ACHN (cell line): ENCODE data around the gene TPSB2.
"Not testable (repeated sequence)": the region's sequence is repeated elsewhere in the genome, so short reads cannot be mapped to it uniquely, and the experiment has no call there.

Source experiments
- DNase-seq: peaks from one replicate; pipeline ENCODE4 v3.0.0-alpha.2; 2015
- in situ Hi-C: cut with HindIII; loops from 2 replicates; pipeline ENCODE4 v1.10.0; 2017; ENCODE audit warnings: low sequenced_read_pairs, low pct_ligation_motif_present, low pct_unique_long_range_greater_than_20kb

The TPSB2 gene

GRCh38 chr16:1247903-1248537 lies 18.0 kb upstream of the TPSB2 start:
- DNase-seq, in situ Hi-C loops: not testable (repeated sequence)

GRCh38 chr16:1245452-1246020 lies 15.6 kb upstream of the TPSB2 start:
- no peak for DNase-seq
- in situ Hi-C loops = no loop called here

DNA sequence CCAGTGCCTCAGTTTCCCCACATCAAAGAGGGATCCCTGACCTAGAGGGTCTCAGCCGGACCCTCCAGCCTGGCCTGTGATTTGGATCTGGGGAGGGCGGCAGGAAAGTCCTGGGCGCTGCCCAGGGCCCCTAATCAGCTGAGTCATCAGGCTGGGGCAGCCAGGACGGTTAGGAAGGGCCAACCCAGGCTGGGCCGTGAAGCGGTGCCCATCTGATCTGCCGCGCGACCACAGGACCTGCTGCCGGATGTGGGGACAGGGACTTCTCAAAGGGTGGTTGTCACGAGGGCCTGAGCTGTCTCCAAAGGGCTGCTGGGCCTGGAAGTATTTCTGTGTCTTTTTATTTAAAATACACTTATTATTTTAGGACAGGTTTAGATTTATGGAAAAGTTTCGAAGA lies 14.9 kb upstream of the TPSB2 start:
- in situ Hi-C loops = no loop called here
- no peak for DNase-seq

GRCh38 chr16:1243907-1244850 lies 14.2 kb upstream of the TPSB2 start:
- not testable (repeated sequence) for DNase-seq

GRCh38 chr16:1243363-1243762 lies 13.4 kb upstream of the TPSB2 start:
- in situ Hi-C loops, DNase-seq: not testable (repeated sequence)

More at GRCh38 chr16:1243907-1244850, 14.2 kb upstream of the TPSB2 start:
- in situ Hi-C loops = not testable (repeated sequence)

DNA sequence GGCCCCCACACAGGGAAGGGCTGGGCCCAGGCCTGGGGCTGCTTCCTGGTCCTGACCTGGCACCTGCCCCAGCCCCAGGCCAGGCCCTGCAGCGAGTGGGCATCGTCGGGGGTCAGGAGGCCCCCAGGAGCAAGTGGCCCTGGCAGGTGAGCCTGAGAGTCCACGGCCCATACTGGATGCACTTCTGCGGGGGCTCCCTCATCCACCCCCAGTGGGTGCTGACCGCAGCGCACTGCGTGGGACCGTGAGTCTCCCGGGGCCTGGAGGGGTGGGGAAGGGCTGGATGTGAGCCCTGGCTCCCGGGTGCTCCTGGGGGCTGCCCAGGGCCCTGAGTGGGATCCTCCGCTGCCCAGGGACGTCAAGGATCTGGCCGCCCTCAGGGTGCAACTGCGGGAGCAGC lies 11.1 kb upstream of the TPSB2 start:
- DNase-seq, in situ Hi-C loops: not testable (repeated sequence)

- DNase-seq, in situ Hi-C loops: not testable (repeated sequence)
Observed at GRCh38 chr16:1240436-1240835, 10.5 kb upstream of the TPSB2 start, which contains the start of gene TPSAB1. Gene TPSAB1, plus strand, starts transcription at chr16:1240705. Its CDS starts 234 bp downstream, at chr16:1240939.

- DNase-seq, in situ Hi-C loops: not testable (repeated sequence)
Observed at GRCh38 chr16:1239575-1239974, 9.6 kb upstream of the TPSB2 start.

GRCh38 chr16:1238909-1239308 lies 8.9 kb upstream of the TPSB2 start:
- in situ Hi-C loops, DNase-seq: not testable (repeated sequence)

GRCh38 chr16:1237990-1238389 lies 8.0 kb upstream of the TPSB2 start:
- DNase-seq = no peak
- in situ Hi-C loops = no loop called here

GRCh38 chr16:1236659-1237058 lies 6.7 kb upstream of the TPSB2 start:
- in situ Hi-C loops, DNase-seq: not testable (repeated sequence)

DNA sequence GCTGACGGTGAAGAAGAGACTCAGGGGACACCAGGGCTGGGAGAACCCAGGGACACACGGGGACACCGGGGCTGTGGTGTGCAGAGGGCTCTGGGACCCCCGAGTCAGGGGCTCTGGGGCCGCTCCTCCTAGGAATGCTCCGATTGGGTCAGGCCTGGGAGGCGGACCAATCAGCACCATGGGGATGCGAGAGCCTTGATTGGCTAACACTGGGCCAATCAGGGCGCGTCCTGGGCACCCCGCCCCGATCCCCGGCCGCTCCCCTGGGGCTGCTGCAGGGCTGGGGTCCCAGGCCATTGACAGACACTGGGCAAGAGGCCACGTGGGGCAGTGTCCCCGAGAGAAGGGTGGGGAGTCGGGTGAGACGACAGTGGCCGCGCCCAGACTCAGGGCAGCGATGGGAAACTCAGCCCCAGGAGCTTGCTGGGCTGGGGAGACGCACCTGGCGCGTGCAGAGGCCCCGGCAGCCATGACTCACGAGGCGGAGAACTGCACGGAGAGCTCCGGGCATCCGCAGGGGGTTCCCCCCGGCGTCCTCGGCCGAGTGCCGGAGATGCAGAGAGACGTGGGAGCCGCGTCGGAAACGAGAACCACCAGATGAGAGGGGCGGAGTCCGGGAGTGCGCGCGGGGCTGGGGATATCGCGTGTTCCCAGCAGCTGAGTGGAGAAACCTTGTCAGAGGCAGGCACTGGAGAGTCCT lies 2.2 kb upstream of the TPSB2 start:
- DNase-seq, in situ Hi-C loops: not testable (repeated sequence)

DNA sequence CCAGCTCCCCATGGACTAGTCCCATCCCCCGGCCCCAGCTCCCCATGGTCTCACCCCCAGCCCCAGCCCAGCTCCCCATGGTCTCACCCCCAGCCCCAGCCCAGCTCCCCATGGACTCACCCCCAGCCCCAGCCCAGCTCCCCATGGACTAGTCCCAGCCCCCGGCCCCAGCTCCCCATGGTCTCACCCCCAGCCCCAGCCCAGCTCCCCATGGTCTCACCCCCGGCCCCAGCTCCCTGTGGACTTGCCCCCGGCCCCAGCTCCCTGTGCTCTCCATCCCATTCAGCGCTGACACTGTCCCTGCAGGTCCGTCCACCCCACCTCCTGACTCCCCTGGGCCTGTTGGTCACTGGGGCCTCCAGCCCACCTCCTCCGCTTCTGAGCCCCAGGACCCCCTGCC lies 1.3 kb upstream of the TPSB2 start:
- DNase-seq, in situ Hi-C loops: not testable (repeated sequence)

DNA sequence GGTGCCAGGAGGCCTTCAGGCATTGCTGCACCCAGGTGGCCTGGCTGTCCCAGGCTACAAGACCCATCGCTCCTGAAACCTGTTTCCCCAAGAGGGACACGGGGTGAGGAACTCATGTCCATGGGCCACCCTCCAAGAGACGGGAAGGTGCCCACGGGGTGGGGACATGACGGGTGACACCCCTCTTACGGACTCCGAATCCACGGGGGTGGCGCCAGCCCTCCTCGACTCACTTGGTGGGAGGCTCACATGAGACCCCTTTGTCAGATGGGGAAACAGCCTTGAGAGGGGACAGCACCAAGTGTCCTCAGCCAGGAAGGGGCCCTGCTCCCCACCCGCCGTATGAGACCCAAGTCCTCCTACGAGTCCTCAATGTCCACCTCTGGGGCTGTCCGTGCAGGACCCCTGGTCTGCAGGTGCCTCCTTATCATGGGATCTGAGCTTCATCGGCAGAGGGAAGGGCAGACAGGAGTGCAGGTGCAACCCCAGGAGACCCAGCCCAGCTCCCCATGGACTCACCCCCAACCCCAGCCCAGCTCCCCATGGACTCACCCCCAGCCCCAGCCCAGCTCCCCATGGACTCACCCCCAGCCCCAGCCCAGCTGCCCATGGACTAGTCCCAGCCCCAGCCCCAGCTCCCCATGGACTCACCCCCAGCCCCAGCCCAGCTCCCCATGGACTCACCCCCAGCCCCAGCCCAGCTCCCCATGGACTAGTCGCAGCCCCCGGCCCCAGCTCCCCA lies 658 bp upstream of the TPSB2 start:
- DNase-seq, in situ Hi-C loops: not testable (repeated sequence)

DNA sequence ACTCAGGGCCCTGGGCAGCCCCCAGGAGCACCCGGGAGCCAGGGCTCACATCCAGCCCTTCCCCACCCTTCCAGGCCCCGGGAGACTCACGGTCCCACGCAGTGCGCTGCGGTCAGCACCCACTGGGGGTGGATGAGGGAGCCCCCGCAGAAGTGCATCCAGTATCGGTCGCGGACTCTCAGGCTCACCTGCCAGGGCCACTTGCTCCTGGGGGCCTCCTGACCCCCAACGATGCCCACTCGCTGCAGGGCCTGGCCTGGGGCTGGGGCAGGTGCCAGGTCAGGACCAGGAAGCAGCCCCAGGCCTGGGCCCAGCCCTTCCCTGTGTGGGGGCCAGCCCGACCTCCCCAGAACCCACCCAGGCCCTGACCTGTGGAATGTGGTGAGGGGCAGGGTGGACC lies 508 bp downstream of the TPSB2 start:
- DNase-seq, in situ Hi-C loops: not testable (repeated sequence)

DNA sequence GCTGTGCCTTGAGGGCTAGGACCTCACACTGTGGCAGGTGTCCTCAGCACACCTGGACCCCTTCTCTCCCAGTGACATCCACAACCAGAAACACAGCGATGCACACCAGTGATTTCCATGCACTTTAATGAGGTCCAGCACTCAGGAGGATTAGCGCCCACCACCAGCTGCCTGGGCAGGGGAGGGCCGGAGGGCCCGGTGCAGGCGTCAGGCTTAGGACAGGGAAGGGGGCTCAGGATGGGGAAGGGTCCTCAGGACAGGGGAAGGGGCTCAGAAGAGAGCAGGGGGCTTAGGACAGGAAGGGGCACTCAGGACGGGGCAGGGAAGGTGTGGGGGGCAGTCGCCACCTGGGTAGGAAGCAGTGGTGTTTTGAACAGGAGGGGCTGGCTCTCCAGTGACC lies 1.8 kb downstream of the TPSB2 start:
- in situ Hi-C loops, DNase-seq: not testable (repeated sequence)

DNA sequence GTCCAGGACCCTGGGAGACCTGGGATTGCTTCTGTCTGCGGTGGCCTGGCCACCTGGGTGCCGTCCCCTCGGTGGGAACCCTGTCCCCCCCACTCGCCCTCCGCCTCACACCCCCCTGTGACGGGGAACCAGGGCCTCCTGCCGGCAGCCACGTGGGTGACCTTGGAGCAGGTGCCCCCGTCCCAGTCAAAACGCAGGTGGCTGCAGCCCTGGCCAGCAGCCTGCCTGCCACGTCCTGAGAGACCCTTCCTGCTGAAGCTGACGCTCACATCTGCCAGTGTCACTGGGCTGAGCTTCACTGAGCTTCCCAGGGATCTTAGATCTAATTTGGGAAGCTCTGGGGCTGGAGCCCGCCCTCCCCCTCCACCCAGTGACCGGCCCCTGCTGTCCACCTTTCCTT lies 3.3 kb downstream of the TPSB2 start:
- in situ Hi-C loops, DNase-seq: not testable (repeated sequence)
